Fibroblast of mammary gland (primary cell): Measurements from ENCODE around the gene PRKCZ.
A peak's percentile ranks its signal among the peaks of the same experiment; 100 is the strongest.

Source experiments
- DNase-seq: peaks from one replicate; pipeline ENCODE4 v3.0.0-alpha.2; 2010; ENCODE audit warnings: low read depth
- H3K4me3 ChIP-seq: 2 replicates; pipeline ENCODE4 v1.5.1; 2011; ENCODE audit warnings: low read depth, mild to moderate bottlenecking, low read length, moderate library complexity; ENCODE audit not compliant: control insufficient read depth
- TF ChIP-seq, protein P1 (sequence below): conservative IDR thresholded peaks from 2 replicates; pipeline ENCODE4 v1.5.1; 2011; ENCODE audit warnings: low read depth, low read length, inconsistent platforms; ENCODE audit not compliant: control insufficient read depth, insufficient read depth

Gene PRKCZ

DNA sequence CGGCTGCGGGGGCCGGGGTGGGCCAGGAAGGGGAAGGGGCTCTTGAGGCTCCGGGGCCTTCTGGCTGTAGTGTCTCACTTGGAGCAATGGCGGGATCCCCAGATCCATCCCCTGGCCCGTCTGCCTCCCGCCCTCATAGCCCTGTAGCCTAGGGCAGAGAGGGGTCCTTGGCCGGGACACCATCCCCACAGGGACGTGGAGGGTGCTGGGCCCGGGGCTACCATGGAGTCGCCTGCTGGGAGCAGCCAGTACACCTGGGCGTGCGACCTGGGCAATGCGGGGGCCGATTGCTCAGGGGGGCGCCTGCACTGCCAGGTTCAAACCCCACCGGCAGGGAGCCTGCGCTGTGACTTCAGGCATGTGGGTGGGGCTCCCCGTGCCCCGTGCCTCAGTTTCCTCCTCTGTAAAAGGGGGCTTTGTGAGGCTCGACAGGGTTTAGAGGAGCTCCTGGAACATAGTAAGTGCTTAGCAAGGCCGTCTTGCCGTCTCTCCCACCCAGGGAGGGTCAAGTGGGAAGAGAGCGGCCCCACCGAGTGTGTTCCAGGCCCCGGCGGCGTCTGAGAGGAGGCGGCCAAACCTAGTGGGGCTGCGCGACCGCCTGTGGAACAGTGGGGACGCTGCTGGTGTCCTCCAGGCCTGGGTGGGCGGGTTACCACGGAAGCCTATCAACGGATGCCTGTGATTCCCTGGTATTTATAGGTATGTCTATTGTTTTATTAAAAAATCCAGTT lies 20.8 kb downstream of the PRKCZ start:
- TF ChIP-seq, protein P1, sequence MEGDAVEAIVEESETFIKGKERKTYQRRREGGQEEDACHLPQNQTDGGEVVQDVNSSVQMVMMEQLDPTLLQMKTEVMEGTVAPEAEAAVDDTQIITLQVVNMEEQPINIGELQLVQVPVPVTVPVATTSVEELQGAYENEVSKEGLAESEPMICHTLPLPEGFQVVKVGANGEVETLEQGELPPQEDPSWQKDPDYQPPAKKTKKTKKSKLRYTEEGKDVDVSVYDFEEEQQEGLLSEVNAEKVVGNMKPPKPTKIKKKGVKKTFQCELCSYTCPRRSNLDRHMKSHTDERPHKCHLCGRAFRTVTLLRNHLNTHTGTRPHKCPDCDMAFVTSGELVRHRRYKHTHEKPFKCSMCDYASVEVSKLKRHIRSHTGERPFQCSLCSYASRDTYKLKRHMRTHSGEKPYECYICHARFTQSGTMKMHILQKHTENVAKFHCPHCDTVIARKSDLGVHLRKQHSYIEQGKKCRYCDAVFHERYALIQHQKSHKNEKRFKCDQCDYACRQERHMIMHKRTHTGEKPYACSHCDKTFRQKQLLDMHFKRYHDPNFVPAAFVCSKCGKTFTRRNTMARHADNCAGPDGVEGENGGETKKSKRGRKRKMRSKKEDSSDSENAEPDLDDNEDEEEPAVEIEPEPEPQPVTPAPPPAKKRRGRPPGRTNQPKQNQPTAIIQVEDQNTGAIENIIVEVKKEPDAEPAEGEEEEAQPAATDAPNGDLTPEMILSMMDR: no peak
- no peak for DNase-seq
- H3K4me3 ChIP-seq: no peak overlapping the region

- TF ChIP-seq, protein P1: no peak
- H3K4me3 ChIP-seq: no peak overlapping the region
- no peak for DNase-seq
Measured at GRCh38 chr1:2072109-2072806, 22.0 kb downstream of the PRKCZ start.

DNA sequence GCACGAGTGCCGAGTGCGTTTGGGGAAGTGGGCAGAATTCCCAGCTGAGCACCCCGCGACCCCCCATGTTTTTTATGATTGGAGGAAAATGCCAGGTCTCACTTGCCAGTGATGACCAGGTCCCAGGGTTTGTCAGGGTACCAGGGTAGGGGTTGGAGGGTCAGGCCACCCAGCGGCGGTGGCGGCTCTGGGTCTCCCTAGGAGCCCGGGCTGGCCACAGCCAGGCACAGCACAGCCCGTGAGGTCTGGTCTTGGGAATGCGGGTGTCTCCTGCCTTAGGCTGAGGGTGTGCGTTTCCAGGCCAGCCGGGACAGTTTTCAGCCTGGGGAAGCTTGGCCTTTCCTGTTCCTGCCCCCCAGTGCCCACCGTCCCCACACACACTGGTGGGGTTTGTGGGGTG lies 22.7 kb downstream of the PRKCZ start:
- TF ChIP-seq, protein P1: no peak
- no peak for DNase-seq
- H3K4me3 ChIP-seq: no peak overlapping the region

DNA sequence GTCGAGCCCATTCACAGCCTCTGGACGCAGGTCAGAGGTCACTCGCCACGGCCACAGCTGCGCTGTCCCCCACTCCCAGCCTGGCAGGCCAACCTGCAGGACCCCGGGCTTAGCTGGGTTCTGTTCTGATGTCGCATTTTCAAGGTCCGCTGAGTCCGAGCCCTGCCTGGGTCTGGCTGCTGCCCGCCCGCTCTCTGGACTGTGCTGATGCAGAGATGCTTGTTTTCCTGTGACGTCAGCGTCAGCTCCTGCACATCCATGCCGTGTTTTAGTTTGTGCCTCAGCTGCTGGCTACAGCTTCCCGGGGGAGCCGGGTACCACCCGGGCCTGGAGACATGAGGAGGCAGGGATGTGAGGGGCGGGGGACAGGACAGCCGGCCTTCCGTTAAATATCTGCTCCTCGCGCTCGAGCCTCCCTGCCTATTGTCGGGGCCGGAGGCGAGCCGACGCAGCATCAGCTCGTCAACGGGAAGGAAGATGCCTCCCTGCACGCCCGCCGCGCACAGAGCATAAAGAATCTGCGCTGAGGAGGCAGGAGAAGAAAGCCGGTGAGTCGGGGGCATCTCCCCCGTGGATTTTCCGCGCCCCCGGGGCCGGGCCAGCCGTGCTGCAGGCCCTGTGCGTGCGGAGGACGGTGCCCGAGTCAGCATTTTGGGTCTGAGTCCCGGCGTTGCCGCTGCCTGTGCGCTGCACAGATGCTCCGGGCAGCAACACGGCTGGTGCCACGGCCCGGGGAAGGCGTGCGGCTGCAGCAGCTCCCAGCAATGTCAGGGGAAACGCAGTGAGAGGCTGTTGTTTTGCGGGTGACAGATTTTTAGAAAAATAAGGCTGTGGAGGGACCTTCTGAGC lies 23.4 kb downstream of the PRKCZ start:
- DNase-seq: peak; percentile 68
- TF ChIP-seq, protein P1: no peak
- H3K4me3 ChIP-seq: peak overlapping the region; percentile 50

- TF ChIP-seq, protein P1: no peak
- DNase-seq: no peak
- H3K4me3 ChIP-seq: no peak overlapping the region
Measured at GRCh38 chr1:2074396-2074795, 24.2 kb downstream of the PRKCZ start.

GRCh38 chr1:2074944-2075740 lies 24.9 kb downstream of the PRKCZ start:
- TF ChIP-seq, protein P1: no peak
- DNase-seq: no peak
- no peak overlapping the region for H3K4me3 ChIP-seq
